Left ventricle myocardium inferior (tissue), 1 donor: ENCODE data around the gene LDAH. TPM values are rescaled to one million over a fixed set of nuclear protein-coding genes. Genes with fewer than 3 reads are reported as not detected.

Source experiments
- DNase-seq: peaks from one replicate; pipeline ENCODE4 v3.0.0-alpha.2; 2020
- H3K27ac ChIP-seq: fragments of 200-600 bp; replicated peaks from 2 replicates; pipeline ENCODE4 v1.8.0; 2021
- H3K27me3 ChIP-seq: fragments of 200-600 bp; 2 replicates; pipeline ENCODE4 v1.8.0; 2021; ENCODE audit warnings: low read depth
- H3K36me3 ChIP-seq: fragments of 200-600 bp; 2 replicates; pipeline ENCODE4 v1.8.0; 2021
- H3K4me1 ChIP-seq: fragments of 200-600 bp; 2 replicates; pipeline ENCODE4 v1.8.0; 2021
- H3K4me3 ChIP-seq: fragments of 200-600 bp; 2 replicates; pipeline ENCODE4 v1.8.0; 2021; ENCODE audit warnings: mild to moderate bottlenecking, moderate library complexity
- H3K9me3 ChIP-seq: fragments of 200-600 bp; replicated peaks from 2 replicates; pipeline ENCODE4 v1.8.0; 2021
- CTCF ChIP-seq: fragments of 200-600 bp; IDR thresholded peaks from 2 replicates; pipeline ENCODE4 v1.8.0; 2021; ENCODE audit warnings: antibody characterized with exemption, mild to moderate bottlenecking, borderline replicate concordance
- intact Hi-C: fragments of 100-400 bp; cut with micrococcal nuclease; formaldehyde crosslinking; loops from one replicate; pipeline ENCODE4 v1.11.0; 2022
- total RNA-seq: library from RNA; stranded (reverse); fragmentation: NEBNext Ultra II Directional; extraction: Animal tissue kit (Norgen Biotek cat#: 25700); gene quantifications from one replicate; pipeline ENCODE4 v1.2.1, GENCODE V29; 2021
- donor health status: DM: no; HTN: yes; CAD: no; lungs with severe emphysema.

The LDAH gene
- total RNA-seq, 1 donor from 2014 or later: 8.5 TPM

GRCh38 chr2:20650393-20650876 is 172.5 kb downstream of the LDAH start:
- no peaks in the 10 kb centered on the region for H3K9me3 ChIP-seq
- peaks cover 40% of the 10 kb centered on the region for H3K4me1 ChIP-seq
- TF ChIP-seq CTCF: no peak
- peaks cover 5% of the 10 kb centered on the region for H3K27me3 ChIP-seq
- peak overlapping the region; percentile 89 for H3K4me3 ChIP-seq
- DNase-seq: no peak
- intact Hi-C loops: no loop called here
- peaks cover 7% of the 10 kb centered on the region for H3K36me3 ChIP-seq
- H3K27ac ChIP-seq: peak overlapping the region; percentile 88

- intact Hi-C loops: no loop called here
- Histone ChIP-seq H3K27ac (no peak overlapping the region), H3K4me1 (peaks cover 40% of the 10 kb centered on the region)
Observed at GRCh38 chr2:20649976-20650375, 172.9 kb downstream of the LDAH start.

GRCh38 chr2:20649576-20649975 is 173.3 kb downstream of the LDAH start:
- no peak for DNase-seq
- Histone ChIP-seq H3K27me3 (no peaks in the 10 kb centered on the region), H3K4me1 (peaks cover 40% of the 10 kb centered on the region), H3K27ac (no peak overlapping the region), H3K4me3 (peak overlapping the region; percentile 89), H3K9me3 (no peaks in the 10 kb centered on the region), H3K36me3 (peaks cover 14% of the 10 kb centered on the region)
- no peak for TF ChIP-seq CTCF
- intact Hi-C loops: no loop called here

More at GRCh38 chr2:20649976-20650375, 172.9 kb downstream of the LDAH start:
- Histone ChIP-seq H3K9me3 (no peaks in the 10 kb centered on the region), H3K4me3 (peak overlapping the region; percentile 89), H3K36me3 (peaks cover 12% of the 10 kb centered on the region), H3K27me3 (peaks cover 2% of the 10 kb centered on the region)
- TF ChIP-seq CTCF: no peak
- no peak for DNase-seq

- DNase-seq: no peak
- no peak overlapping the region for H3K27ac ChIP-seq
- peaks cover 17% of the 10 kb centered on the region for H3K36me3 ChIP-seq
- no peak overlapping the region for H3K4me3 ChIP-seq
- H3K4me1 ChIP-seq: peaks cover 40% of the 10 kb centered on the region
- TF ChIP-seq CTCF: no peak
- H3K9me3 ChIP-seq: no peaks in the 10 kb centered on the region
- intact Hi-C loops: no loop called here
- H3K27me3 ChIP-seq: no peaks in the 10 kb centered on the region
Observed at GRCh38 chr2:20648831-20649230, 174.1 kb downstream of the LDAH start.

- H3K4me3 ChIP-seq: no peak overlapping the region
- DNase-seq: no peak
- H3K36me3 ChIP-seq: peaks cover 23% of the 10 kb centered on the region
- no peak for TF ChIP-seq CTCF
- intact Hi-C loops: no loop called here
- H3K27ac ChIP-seq: no peak overlapping the region
- H3K4me1 ChIP-seq: peaks cover 40% of the 10 kb centered on the region
- H3K27me3 ChIP-seq: no peaks in the 10 kb centered on the region
- no peaks in the 10 kb centered on the region for H3K9me3 ChIP-seq
Observed at GRCh38 chr2:20648206-20648605, 174.7 kb downstream of the LDAH start.
